NCI-H446 (cell line): ENCODE results near the gene NUP133.
"Not testable (repeated sequence)": the region's sequence is repeated elsewhere in the genome, so short reads cannot be mapped to it uniquely, and the experiment has no call there.

ENCODE experiments used
- DNase-seq, 2 experiments: peaks; one replicate each; lab custom pipeline; 2025; lab: John Stamatoyannopoulos, UW

Gene NUP133

DNA sequence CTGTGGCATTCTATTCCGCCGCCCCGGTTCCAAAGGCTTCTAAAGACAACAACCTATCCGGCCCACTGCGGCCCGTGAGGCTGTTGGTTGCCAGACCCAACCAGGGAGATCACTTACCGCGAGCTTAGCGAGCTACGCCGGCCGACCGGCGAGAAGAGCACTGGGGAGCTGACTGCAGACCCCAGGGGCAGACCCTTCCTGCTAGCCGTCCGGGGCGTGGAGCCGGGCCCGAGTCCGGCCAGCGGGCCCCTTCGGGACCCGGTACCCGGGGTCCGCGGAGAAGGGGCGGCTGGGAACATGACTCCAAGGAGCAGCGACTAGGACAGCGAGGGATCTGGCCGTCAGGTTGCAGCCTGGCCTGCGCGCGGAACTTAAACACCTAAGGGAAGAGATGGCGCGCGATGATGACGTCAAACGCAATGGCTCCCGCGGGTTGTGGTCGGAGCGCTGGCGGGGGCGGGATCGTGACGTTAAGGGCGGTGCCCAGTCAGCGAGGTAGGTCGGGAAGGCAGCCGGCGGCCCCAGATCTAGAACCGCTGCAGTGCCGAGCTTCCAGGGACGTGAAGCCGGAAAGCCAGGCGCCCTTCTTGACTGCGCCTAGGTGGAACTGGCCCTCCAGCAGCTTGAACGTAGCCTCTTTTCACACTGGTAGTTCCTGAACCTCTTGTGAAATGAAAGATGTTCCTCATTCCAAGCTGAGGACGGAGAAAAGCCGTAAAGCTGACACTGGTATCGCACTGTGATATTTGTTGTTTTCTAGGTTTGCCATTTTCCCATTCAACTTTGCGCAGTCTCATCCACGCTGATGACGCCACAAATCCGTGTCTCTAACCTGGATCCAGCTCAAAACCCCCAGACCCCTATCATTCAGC lies at the start of gene NUP133:
NUP133 (minus strand) TSS at position 391 of the 872 bp plus-strand sequence; CDS start at position 299, 92 bp downstream.
- DNase-seq: peak; percentile 97

DNA sequence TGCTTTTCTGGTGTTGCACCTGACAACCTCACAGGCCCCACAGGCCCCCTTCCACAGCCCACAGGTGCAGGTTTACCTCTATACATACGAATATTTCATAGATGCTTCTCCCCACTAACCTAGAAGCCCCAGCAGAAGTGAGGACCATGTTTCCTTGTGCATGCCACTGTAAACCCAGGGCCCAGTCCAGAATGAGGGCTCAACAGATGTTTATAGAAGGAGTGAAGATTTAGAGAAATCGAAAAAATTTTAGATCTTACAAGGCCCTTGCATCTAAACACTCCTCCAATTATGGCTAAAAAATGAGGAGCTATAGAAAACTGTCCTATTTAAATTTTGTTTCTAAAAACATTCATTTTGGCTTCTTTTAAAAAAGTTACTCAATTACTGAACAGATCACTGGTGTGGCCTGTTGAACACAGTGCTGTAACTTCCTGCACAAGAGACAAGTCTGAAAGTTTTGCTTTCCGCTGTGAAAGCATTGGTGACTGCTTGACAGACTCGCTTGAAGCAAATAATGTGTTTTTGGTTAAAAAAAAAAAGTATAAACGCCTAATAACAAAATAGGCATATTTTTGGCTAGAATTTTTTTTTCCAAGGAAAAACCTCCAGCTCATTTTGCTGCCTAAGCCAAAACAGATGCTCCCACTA lies 49.2 kb upstream of the NUP133 start:
- no peak for DNase-seq

- no peak for DNase-seq
These were observed 46.9 kb upstream of the NUP133 start for GRCh38 chr1:229554886-229555621.

DNA sequence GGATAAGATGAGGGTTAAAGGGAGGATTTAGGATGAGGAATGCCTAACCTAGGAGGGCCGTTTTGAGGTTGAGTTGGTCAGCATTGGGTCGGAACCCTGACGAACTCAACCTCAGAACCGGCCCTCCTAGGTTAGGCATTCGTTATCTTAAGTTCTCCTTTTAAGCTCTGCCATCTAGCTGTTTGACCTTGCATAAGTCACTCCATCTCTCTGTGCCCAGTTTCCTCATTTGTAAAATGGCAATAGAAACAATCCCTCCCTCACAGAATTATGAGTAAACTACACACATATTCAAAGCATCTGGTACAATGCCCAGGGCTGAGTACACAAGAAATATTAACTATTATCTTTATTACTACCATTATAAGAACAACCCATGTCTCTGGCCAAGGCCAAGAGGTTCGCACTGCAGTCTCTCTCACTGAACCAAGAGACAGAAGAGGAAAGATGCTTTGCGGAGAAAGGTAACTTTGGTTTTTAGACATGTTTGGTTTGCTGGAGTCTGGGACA lies 45.5 kb upstream of the NUP133 start:
- no peak for DNase-seq

- DNase-seq: no peak
These were observed 44.6 kb upstream of the NUP133 start for GRCh38 chr1:229552732-229553131.

GRCh38 chr1:229550812-229551567 lies 42.8 kb upstream of the NUP133 start:
- DNase-seq: no peak

- no peak for DNase-seq
These were observed 39.4 kb upstream of the NUP133 start for GRCh38 chr1:229547542-229547941.

DNA sequence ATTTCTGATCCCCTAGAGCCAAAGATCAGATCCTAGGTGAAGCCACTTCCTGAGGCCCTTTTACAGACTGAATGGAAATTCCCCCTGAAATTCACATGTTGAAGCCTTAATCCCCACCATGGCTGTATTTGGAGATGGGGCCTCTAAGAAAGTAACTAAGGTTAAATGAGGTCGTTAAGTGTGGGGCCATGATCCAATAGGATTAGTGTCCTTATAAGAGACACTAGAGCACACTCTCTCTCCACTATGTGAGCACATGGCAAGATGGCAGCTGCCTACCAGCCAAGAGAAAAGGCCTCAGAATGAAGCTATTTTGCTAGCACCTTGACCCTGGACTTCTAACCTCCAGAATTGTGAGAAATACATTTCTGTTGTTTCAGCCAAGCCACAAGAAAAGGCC lies 36.4 kb upstream of the NUP133 start:
- no peak for DNase-seq

GRCh38 chr1:229539863-229540506 lies 31.8 kb upstream of the NUP133 start:
- no peak for DNase-seq

GRCh38 chr1:229538945-229539344 lies 30.8 kb upstream of the NUP133 start:
- no peak for DNase-seq

GRCh38 chr1:229537894-229538293 lies 29.8 kb upstream of the NUP133 start:
- DNase-seq: no peak

- DNase-seq: no peak
These were observed 28.8 kb upstream of the NUP133 start for GRCh38 chr1:229536982-229537381.

DNA sequence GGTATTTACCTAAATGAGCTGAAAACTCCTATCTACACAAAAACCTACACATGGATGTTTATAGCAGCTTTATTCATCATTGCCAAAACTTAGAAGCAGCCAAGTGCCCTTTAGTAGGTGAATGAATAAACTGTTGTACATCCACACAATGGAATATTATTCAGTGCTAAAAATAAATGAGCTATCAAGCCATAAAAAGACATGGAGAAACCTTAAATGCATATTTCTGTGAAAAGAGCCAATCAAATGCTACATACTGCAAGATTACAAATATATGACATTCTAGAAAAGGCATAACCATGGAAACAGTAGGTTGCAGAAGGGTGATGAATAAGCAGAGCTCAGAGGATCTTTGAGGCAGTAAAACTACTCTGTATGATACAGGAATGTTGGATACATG lies 27.1 kb upstream of the NUP133 start:
- DNase-seq: no peak

DNA sequence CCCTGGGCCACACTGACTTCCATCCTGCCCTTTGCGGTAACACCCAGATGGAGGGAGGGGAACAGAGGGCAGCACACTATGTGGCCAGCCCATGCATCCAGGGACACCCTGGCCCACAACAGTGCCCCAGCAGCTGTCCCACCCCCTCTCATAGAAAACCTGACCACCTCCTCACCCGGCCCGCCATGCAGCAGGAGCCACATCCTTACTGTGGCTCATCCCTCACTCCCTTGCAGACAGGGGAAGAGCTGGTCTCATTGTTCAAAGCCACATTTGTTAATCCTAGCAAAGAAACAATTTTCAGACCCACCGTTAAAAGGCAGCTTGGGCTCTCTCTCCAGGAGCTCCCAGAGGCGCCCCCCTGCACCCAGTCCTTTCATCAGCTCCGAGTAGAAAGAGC lies 23.2 kb upstream of the NUP133 start:
- DNase-seq: no peak

GRCh38 chr1:229529639-229530038 lies 21.5 kb upstream of the NUP133 start:
- DNase-seq: no peak

DNA sequence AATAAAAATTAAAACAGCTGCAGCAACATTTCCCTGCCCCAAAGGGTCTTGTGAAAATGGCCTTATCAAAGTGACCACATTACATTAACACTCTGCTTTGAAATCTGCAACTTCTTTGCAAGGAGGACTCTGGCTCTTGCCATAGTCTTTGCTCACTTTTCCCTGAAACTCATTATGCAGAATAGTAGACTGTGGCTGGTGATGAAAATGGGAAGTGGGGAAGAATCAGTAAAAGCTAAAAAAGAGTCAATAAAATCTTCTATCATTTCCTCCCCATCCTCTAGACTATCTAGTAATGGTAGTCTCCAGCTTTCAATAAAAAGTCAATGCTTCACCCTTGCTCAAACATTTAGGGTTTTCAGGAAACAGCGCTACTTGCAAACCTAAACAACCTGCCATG lies 18.6 kb upstream of the NUP133 start:
- no peak for DNase-seq

- no peak for DNase-seq
These were observed 14.9 kb upstream of the NUP133 start for GRCh38 chr1:229523052-229523451.

DNA sequence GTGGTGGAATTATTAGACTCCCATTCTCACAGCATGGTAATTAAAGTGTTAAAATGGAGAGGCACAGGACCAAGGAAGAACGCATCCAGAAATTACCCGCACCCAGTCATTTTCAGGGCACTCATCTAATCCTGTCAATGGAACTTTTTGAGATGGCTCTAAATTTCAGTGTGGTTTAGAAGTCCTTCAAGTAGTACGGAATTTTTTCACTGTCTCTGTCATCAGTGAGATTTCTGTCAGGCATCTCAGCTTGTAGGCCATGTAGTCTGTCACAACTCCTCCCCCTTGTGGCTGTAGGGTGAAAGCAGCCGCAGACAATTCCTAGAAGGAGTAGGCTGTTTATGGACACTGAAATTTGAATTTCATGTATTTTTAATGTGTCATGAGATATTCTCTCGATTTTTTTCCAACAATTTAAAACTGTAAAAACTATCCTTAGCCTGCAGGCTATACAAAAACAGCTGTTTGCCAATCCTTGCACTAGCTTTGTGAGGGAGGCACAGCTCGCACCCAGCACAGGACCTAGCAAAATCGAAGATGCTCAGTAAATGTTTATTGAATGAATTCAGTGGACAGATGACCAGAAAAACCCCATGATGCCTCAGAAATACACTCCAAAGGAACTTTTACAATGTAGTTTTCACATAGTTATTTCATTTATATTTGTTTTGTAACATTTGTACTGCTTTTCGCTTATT lies 6.6 kb upstream of the NUP133 start:
- DNase-seq: peak; percentile 62 to 74

- not testable (repeated sequence) for DNase-seq
These were observed 3.5 kb upstream of the NUP133 start for GRCh38 chr1:229511625-229512024.

GRCh38 chr1:229511201-229511600 lies 3.1 kb upstream of the NUP133 start:
- DNase-seq: not testable (repeated sequence)

DNA sequence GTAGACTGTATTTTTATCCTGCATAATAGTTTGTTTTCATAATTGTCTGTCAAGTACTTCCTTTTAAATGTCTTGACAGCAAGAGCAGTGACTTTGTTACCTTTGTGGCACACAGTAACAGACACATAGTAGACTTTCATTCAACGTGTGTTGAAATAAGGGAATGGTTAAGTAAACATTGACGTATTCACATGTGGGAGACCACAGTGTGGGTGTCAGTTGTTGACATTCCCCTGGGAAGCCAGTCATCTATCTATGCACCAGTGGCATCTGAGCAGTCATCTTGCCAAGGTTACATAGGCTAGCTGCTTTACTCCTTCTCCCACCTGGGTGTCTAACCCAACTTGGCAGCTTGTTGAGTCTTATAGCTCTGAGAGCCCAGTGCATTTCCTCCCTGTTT lies 1.4 kb upstream of the NUP133 start:
- no peak for DNase-seq
